RKO (cell line): ENCODE measurements around the gene SECTM1.
"Not testable (repeated sequence)": the region's sequence is repeated elsewhere in the genome, so short reads cannot be mapped to it uniquely, and the experiment has no call there.

Source experiments
- DNase-seq: peaks from one replicate; pipeline ENCODE4 v3.0.0-alpha.2; 2016; ENCODE audit warnings: low spot score

The SECTM1 gene

GRCh38 chr17:82333279-82334171 is at the start of gene SECTM1:
Gene SECTM1, minus strand, starts transcription at chr17:82333766. Its CDS starts 6,526 bp downstream, at chr17:82327240.
- peak; percentile 30 for DNase-seq

- DNase-seq, result no peak
Observed at GRCh38 chr17:82382933-82383255, 49.3 kb upstream of the SECTM1 start.

GRCh38 chr17:82382220-82382932 is 48.8 kb upstream of the SECTM1 start:
- not testable (repeated sequence) for DNase-seq

- not testable (repeated sequence) for DNase-seq
Observed at GRCh38 chr17:82381703-82382009, 48.1 kb upstream of the SECTM1 start.

DNA sequence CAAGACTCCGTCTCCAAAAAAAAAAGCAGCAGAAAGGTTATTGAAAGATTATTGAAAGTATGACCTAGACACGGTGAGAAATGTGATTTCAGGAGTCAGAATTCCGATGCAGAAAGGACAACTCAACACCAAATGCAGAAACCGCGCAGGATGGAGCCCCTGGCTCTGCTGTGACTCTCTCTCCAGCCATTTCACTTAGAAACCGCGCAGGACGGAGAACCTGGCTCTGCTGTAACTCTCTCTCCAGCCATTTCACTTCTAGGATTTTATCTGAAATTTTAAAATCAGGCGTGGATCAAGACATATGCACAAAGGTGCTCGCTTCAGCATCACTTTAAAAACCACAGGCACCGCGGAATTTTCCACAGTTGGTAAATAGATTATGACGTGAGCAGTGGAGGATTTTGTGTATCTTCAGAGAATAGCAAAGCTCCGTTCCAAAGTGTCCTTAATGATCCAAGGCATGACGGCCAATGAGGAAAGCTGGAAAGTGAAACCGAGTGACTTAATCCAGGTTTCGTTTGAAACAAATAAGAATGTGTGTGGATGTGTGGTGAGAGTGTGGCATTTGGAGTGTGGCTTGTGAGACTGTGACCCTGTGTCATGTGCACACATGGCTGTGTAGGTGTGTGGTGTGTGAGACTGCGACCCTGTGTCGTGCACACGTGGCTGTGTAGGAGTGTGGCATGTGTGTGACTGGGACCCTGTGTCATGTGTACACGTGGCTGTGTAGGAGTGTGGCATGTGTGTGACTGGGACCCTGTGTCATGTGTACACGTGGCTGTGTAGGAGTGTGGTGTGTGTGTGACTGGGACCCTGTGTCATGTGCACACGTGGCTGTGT is 47.5 kb upstream of the SECTM1 start:
- no peak for DNase-seq

- DNase-seq, result no peak
Observed at GRCh38 chr17:82378741-82379021, 45.1 kb upstream of the SECTM1 start.

GRCh38 chr17:82377924-82378740 is 44.6 kb upstream of the SECTM1 start:
- DNase-seq, result no peak

DNA sequence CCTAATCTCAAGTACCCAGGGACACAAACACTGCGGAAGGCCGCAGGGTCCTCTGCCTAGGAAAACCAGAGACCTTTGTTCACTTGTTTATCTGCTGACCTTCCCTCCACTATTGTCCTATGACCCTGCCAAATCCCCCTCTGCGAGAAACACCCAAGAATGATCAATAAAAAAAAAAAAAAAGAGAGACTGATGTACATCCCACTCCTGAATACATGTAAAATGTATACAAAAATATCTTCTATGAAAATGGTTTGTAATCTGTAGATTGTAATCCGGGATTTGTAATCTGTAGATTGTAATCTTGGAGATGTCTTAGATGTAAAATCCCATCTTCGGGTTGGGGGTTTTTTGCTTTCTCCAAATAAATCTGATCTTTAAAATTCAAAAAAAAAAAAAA is 43.7 kb upstream of the SECTM1 start:
- DNase-seq, result not testable (repeated sequence)

- DNase-seq, result no peak
Observed at GRCh38 chr17:82376042-82376730, 42.6 kb upstream of the SECTM1 start.

GRCh38 chr17:82375359-82376041 is 41.9 kb upstream of the SECTM1 start:
- DNase-seq, result no peak

GRCh38 chr17:82374626-82375331 is 41.2 kb upstream of the SECTM1 start:
- DNase-seq, result no peak

GRCh38 chr17:82373731-82374625 is 40.4 kb upstream of the SECTM1 start:
- DNase-seq, result no peak

DNA sequence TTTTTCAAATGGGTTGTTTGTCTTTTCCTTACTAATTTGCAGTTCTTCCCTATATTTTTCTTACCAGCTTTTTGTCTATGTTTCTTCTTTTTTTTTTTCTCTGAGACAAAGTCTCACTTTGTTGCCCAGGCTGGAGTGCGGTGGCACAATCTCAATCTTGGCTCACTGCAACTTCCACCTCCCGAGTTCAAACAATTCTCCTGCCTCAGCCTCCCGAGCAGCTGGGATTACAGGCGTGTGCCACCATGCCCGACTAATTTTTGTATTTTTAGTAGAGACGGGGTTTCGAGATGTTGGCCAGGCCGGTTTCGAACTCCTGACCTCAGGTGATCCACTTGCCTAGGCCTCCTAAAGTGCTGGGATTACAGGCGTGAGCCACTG is 39.5 kb upstream of the SECTM1 start:
- DNase-seq, result not testable (repeated sequence)

- no peak for DNase-seq
Observed at GRCh38 chr17:82372249-82373071, 38.9 kb upstream of the SECTM1 start.

DNA sequence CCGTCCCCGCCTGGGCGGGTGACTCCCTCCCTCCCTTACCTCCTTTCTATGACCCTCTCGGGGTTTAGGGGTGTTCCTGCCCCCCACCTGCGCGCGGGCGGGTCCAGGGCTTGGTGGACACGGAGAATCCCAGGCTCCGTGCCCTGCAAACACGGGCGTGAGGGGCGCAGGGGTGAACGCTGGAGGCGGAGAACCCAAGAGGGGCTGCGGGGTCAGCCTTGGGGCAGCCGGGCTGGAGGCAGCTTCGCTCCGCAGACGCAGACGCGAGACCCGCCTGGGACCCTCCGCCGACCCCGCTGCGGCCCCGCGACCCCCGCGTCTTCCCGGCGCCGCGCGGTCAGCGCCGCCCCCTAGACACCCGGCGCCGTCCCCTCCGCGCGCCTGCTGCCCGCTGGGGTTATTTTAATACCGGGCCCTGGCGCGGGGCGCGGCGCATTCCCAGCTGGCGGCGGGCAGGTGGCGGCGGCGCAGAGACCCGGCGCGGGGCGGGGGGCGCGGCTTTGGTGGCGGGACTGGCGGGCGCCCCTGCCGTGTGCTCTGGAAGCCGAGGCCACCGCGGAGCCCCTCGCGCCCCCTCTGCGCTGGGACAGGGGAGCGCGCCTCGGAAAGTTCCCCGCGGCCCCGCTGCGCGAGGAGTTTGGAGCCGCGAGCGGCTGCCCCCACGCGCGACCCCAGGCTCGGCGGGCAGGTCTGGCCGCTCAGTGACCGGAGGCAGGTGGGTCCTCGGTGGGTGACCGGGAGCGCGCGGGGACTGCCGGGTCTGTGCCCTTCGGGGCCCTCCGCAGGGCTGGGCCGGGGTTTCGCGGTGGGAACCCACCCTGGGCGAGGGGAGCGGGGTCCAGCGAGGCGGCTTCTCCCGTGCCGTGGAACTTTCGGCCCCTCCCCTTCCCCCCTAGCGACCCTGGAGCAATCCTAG is 38.0 kb upstream of the SECTM1 start, which contains the start of gene UTS2R:
TSS of gene UTS2R (plus strand) at position 433 of the 916 bp plus-strand sequence. CDS start 2,560 bp downstream, outside the sequence.
- DNase-seq, result no peak

GRCh38 chr17:82370471-82371332 is 37.1 kb upstream of the SECTM1 start:
- DNase-seq, result no peak
